ENCODE results near the gene SERINC5. TPM values are rescaled to one million over a fixed set of nuclear protein-coding genes. Genes with fewer than 3 reads are reported as not detected.
"Not testable (repeated sequence)": the region's sequence is repeated elsewhere in the genome, so short reads cannot be mapped to it uniquely, and the experiment has no call there.

The SERINC5 gene
- total RNA-seq, 1 experiment from 2014 or later: 128 TPM

DNA sequence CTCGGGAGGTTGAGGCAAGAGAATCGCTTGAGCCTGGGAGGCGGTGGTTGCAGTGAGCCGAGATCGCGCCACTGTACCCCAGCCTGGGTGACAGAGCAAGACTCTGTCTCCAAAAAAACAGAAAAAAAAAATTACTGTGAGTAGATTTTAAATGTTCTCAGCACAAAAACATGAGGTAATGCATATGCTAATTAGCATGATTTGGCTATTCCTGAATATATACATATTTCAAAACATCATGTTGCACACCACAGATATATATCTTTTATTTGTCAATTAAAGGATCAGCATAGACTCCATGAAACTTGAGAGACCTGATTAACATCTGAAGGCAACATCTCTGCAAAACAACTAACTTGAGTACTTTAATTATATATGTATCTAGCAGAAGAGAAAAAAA, 117.4 kb downstream of the SERINC5 start:
- H3K36me3 Mint-ChIP-seq: no peaks in the 10 kb centered on the region; the same call in 1 of the 2 replicates
- TF ChIP-seq, protein P1, sequence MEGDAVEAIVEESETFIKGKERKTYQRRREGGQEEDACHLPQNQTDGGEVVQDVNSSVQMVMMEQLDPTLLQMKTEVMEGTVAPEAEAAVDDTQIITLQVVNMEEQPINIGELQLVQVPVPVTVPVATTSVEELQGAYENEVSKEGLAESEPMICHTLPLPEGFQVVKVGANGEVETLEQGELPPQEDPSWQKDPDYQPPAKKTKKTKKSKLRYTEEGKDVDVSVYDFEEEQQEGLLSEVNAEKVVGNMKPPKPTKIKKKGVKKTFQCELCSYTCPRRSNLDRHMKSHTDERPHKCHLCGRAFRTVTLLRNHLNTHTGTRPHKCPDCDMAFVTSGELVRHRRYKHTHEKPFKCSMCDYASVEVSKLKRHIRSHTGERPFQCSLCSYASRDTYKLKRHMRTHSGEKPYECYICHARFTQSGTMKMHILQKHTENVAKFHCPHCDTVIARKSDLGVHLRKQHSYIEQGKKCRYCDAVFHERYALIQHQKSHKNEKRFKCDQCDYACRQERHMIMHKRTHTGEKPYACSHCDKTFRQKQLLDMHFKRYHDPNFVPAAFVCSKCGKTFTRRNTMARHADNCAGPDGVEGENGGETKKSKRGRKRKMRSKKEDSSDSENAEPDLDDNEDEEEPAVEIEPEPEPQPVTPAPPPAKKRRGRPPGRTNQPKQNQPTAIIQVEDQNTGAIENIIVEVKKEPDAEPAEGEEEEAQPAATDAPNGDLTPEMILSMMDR (IDR thresholded peaks at IDR 0.05): no peak
- TF ChIP-seq PRRX2 (CRISPR knock-in tag; IDR thresholded peaks at IDR 0.05): no peak
- TF ChIP-seq, protein P2, sequence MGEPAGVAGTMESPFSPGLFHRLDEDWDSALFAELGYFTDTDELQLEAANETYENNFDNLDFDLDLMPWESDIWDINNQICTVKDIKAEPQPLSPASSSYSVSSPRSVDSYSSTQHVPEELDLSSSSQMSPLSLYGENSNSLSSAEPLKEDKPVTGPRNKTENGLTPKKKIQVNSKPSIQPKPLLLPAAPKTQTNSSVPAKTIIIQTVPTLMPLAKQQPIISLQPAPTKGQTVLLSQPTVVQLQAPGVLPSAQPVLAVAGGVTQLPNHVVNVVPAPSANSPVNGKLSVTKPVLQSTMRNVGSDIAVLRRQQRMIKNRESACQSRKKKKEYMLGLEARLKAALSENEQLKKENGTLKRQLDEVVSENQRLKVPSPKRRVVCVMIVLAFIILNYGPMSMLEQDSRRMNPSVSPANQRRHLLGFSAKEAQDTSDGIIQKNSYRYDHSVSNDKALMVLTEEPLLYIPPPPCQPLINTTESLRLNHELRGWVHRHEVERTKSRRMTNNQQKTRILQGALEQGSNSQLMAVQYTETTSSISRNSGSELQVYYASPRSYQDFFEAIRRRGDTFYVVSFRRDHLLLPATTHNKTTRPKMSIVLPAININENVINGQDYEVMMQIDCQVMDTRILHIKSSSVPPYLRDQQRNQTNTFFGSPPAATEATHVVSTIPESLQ (CRISPR knock-in tag; IDR thresholded peaks at IDR 0.05): no peak
- TF ChIP-seq GTF2I (CRISPR knock-in tag; conservative IDR thresholded peaks at IDR 0.05): no peak
- no peak for TF ChIP-seq TEAD4 (CRISPR knock-in tag; IDR thresholded peaks at IDR 0.05)
- no peak for TF ChIP-seq JUN (CRISPR knock-in tag; IDR thresholded peaks at IDR 0.05)
- no peak for TF ChIP-seq CREB1 (CRISPR knock-in tag; IDR thresholded peaks at IDR 0.05)
- no peak for TF ChIP-seq SP1 (CRISPR knock-in tag; conservative IDR thresholded peaks at IDR 0.05)
- TF ChIP-seq ZNF219 (CRISPR knock-in tag; IDR thresholded peaks at IDR 0.05; ENCODE audit: borderline replicate concordance): no peak
- no peak for TF ChIP-seq ZNF232 (CRISPR knock-in tag; IDR thresholded peaks at IDR 0.05)
- no peak for TF ChIP-seq SMAD4 (CRISPR knock-in tag; IDR thresholded peaks at IDR 0.05)
- TF ChIP-seq, protein P3, sequence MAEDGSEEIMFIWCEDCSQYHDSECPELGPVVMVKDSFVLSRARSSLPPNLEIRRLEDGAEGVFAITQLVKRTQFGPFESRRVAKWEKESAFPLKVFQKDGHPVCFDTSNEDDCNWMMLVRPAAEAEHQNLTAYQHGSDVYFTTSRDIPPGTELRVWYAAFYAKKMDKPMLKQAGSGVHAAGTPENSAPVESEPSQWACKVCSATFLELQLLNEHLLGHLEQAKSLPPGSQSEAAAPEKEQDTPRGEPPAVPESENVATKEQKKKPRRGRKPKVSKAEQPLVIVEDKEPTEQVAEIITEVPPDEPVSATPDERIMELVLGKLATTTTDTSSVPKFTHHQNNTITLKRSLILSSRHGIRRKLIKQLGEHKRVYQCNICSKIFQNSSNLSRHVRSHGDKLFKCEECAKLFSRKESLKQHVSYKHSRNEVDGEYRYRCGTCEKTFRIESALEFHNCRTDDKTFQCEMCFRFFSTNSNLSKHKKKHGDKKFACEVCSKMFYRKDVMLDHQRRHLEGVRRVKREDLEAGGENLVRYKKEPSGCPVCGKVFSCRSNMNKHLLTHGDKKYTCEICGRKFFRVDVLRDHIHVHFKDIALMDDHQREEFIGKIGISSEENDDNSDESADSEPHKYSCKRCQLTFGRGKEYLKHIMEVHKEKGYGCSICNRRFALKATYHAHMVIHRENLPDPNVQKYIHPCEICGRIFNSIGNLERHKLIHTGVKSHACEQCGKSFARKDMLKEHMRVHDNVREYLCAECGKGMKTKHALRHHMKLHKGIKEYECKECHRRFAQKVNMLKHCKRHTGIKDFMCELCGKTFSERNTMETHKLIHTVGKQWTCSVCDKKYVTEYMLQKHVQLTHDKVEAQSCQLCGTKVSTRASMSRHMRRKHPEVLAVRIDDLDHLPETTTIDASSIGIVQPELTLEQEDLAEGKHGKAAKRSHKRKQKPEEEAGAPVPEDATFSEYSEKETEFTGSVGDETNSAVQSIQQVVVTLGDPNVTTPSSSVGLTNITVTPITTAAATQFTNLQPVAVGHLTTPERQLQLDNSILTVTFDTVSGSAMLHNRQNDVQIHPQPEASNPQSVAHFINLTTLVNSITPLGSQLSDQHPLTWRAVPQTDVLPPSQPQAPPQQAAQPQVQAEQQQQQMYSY (CRISPR knock-in tag; IDR thresholded peaks at IDR 0.05): no peak
- TF ChIP-seq, protein P4, sequence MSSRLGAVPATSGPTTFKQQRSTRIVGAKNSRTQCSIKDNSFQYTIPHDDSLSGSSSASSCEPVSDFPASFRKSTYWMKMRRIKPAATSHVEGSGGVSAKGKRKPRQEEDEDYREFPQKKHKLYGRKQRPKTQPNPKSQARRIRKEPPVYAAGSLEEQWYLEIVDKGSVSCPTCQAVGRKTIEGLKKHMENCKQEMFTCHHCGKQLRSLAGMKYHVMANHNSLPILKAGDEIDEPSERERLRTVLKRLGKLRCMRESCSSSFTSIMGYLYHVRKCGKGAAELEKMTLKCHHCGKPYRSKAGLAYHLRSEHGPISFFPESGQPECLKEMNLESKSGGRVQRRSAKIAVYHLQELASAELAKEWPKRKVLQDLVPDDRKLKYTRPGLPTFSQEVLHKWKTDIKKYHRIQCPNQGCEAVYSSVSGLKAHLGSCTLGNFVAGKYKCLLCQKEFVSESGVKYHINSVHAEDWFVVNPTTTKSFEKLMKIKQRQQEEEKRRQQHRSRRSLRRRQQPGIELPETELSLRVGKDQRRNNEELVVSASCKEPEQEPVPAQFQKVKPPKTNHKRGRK (CRISPR knock-in tag; IDR thresholded peaks at IDR 0.05; ENCODE audit: borderline replicate concordance): no peak
- TF ChIP-seq, protein P5, sequence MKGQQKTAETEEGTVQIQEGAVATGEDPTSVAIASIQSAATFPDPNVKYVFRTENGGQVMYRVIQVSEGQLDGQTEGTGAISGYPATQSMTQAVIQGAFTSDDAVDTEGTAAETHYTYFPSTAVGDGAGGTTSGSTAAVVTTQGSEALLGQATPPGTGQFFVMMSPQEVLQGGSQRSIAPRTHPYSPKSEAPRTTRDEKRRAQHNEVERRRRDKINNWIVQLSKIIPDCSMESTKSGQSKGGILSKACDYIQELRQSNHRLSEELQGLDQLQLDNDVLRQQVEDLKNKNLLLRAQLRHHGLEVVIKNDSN (CRISPR knock-in tag; IDR thresholded peaks at IDR 0.05): no peak
- TF ChIP-seq, protein P6, sequence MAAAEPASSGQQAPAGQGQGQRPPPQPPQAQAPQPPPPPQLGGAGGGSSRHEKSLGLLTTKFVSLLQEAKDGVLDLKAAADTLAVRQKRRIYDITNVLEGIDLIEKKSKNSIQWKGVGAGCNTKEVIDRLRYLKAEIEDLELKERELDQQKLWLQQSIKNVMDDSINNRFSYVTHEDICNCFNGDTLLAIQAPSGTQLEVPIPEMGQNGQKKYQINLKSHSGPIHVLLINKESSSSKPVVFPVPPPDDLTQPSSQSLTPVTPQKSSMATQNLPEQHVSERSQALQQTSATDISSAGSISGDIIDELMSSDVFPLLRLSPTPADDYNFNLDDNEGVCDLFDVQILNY (CRISPR knock-in tag; IDR thresholded peaks at IDR 0.05): no peak
- TF ChIP-seq CBFB (CRISPR knock-in tag; IDR thresholded peaks at IDR 0.05; ENCODE audit: low read depth): no peak
- TF ChIP-seq, protein P7, sequence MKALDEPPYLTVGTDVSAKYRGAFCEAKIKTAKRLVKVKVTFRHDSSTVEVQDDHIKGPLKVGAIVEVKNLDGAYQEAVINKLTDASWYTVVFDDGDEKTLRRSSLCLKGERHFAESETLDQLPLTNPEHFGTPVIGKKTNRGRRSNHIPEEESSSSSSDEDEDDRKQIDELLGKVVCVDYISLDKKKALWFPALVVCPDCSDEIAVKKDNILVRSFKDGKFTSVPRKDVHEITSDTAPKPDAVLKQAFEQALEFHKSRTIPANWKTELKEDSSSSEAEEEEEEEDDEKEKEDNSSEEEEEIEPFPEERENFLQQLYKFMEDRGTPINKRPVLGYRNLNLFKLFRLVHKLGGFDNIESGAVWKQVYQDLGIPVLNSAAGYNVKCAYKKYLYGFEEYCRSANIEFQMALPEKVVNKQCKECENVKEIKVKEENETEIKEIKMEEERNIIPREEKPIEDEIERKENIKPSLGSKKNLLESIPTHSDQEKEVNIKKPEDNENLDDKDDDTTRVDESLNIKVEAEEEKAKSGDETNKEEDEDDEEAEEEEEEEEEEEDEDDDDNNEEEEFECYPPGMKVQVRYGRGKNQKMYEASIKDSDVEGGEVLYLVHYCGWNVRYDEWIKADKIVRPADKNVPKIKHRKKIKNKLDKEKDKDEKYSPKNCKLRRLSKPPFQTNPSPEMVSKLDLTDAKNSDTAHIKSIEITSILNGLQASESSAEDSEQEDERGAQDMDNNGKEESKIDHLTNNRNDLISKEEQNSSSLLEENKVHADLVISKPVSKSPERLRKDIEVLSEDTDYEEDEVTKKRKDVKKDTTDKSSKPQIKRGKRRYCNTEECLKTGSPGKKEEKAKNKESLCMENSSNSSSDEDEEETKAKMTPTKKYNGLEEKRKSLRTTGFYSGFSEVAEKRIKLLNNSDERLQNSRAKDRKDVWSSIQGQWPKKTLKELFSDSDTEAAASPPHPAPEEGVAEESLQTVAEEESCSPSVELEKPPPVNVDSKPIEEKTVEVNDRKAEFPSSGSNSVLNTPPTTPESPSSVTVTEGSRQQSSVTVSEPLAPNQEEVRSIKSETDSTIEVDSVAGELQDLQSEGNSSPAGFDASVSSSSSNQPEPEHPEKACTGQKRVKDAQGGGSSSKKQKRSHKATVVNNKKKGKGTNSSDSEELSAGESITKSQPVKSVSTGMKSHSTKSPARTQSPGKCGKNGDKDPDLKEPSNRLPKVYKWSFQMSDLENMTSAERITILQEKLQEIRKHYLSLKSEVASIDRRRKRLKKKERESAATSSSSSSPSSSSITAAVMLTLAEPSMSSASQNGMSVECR (CRISPR knock-in tag; IDR thresholded peaks at IDR 0.05; ENCODE audit: borderline replicate concordance): no peak
- H3K4me1 Mint-ChIP-seq: peaks cover 92% of the 10 kb centered on the region
- ATAC-seq: no peak
- POLR2A ChIA-PET: interaction anchor here (1.0 kb wide), 1 partner anchor 117 kb away, joined by 3 read pairs; the partner anchor contains the start of gene SERINC5
- DNase-seq (ENCODE audit: low spot score): no peak
- peak overlapping the region; percentile 41; the same call in 1 of the 2 replicates for H3K27ac Mint-ChIP-seq
- H3K9me3 Mint-ChIP-seq: no peaks in the 10 kb centered on the region
- H3K4me3 Mint-ChIP-seq: no peak overlapping the region
- CTCF ChIA-PET: no interaction called here
- H3K27me3 Mint-ChIP-seq (ENCODE audit: low read depth): no peaks in the 10 kb centered on the region

DNA sequence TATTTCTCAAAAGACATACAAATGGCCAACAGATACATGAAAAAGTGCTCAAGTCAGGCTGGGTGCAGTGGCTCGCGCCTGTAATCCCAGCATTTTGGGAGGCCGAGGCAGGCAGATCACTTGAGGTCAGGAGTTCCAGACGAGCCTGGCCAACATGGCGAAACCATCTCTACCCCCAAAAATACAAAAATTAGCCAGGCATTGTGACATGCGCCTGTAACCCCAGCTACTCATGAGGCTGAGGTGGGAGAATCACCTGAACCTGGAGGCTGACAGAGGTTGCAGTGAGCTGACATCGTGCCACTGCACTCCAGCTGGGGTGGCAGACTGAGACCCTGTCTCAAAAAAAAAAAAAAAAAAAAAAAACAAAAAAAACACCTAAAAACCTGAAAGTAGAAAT, 119.0 kb downstream of the SERINC5 start:
- ChIA-PET POLR2A (interaction anchor here (1.2 to 1.5 kb wide), 2 partner anchors 111 to 120 kb away, joined by 4 to 6 read pairs; no protein-coding TSS in a partner anchor), CTCF (interaction anchor here (0.7 kb wide), 1 partner anchor 45 kb away, joined by 3 read pairs; no protein-coding TSS in a partner anchor)
- peak overlapping the region; percentile 91 for H3K27ac Mint-ChIP-seq

More for the DNA sequence above, 119.0 kb downstream of the SERINC5 start:
- not testable (repeated sequence) for H3K9me3 Mint-ChIP-seq; H3K36me3 Mint-ChIP-seq; H3K4me3 Mint-ChIP-seq; ATAC-seq; H3K27me3 Mint-ChIP-seq (ENCODE audit: low read depth); DNase-seq (ENCODE audit: low spot score)
- H3K4me1 Mint-ChIP-seq: peaks cover 90% of the 10 kb centered on the region

All from WTC11 (cell line).